Activated B cell treated with CpG ODN at 0.5 μM for 24 hours (primary cell): ENCODE results near the gene CHST5. TPM values are rescaled to one million over a fixed set of nuclear protein-coding genes. Genes with fewer than 3 reads are reported as not detected.
A peak's percentile ranks its signal among the peaks of the same experiment; 100 is the strongest.

Experiments
- ATAC-seq: fragments of 200-7000 bp; cut with Tn5 transposase; one replicate; pipeline ENCODE4 v1.10.0; 2021; ENCODE audit warnings: low read depth, mild to moderate bottlenecking, moderate library complexity
- CTCF ChIA-PET: fragments of 350-600 bp; sonication (Branson Sonifier 250); formaldehyde crosslinking; loops from one replicate; lab custom pipeline; 2021; ENCODE audit warnings: antibody characterized with exemption; lab: Charles Lee
- POLR2A ChIA-PET: fragments of 350-600 bp; sonication (Branson Sonifier 250); formaldehyde crosslinking; loops from one replicate; lab custom pipeline; 2021; ENCODE audit warnings: antibody characterized with exemption; lab: Charles Lee
- DNase-seq: peaks from one replicate; pipeline ENCODE4 v3.0.0; 2022
- H3K27ac Mint-ChIP-seq: one replicate; pipeline ENCODE4 v1.8.0; 2020; ENCODE audit warnings: mixed read lengths
- H3K27me3 Mint-ChIP-seq: one replicate; pipeline ENCODE4 v1.8.0; 2021; ENCODE audit warnings: mixed read lengths
- H3K36me3 Mint-ChIP-seq: one replicate; pipeline ENCODE4 v1.8.0; 2021; ENCODE audit warnings: low read depth, mixed read lengths
- H3K4me1 Mint-ChIP-seq: one replicate; pipeline ENCODE4 v1.8.0; 2021; ENCODE audit warnings: mixed read lengths
- H3K4me3 Mint-ChIP-seq: one replicate; pipeline ENCODE4 v1.8.0; 2020; ENCODE audit warnings: mild to moderate bottlenecking, mixed read lengths
- H3K9me3 Mint-ChIP-seq: one replicate; pipeline ENCODE4 v1.8.0; 2020; ENCODE audit warnings: mixed read lengths
- CTCF ChIP-seq: fragments of 200-600 bp; IDR thresholded peaks from one replicate; pipeline ENCODE4 v1.8.0; 2022; ENCODE audit warnings: antibody characterized with exemption, mild to moderate bottlenecking
- intact Hi-C: fragments of 100-400 bp; cut with micrococcal nuclease; formaldehyde crosslinking; loops from one replicate; pipeline ENCODE4 v1.15.1; 2024
- total RNA-seq: library from RNA; stranded (reverse); gene quantifications from 2 replicates; pipeline ENCODE4 v1.2.3, GENCODE V29; 2022

Gene CHST5
- total RNA-seq: 0.11 TPM in 1 of 2 replicates, not detected in the other

- no peak for ATAC-seq
These were observed at the start of gene CHST5 for GRCh38 chr16:75535901-75536300. Gene CHST5 (minus strand): TSS chr16:75536108. CDS start chr16:75530384, 5,724 bp downstream.

DNA sequence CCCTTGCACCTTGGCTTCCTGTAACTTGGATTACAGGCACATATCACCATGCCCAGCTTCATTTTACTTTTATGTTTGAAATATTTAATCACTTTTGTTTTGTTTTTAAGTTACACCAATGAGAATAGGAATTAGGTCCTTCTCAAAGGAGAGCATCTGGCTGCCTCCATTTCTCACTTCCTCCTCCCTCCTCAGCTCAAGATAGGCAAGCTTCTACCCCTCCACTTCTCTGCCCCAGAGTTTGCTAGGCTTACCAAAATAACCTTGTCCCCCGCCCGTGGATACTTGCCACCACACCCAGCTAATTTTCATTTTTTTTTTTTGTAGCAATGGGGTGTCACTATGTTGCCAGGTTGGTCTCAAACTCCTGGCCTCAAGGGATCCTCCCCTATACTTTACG lies 48.2 kb upstream of the CHST5 start:
- H3K27ac Mint-ChIP-seq: peak overlapping the region; percentile 65

More at GRCh38 chr16:75535901-75536300, at the start of gene CHST5:
- no peak within 1 kb of the TSS for H3K4me3 Mint-ChIP-seq
- intact Hi-C loops: no loop called here
- no peak within 1 kb of the TSS for H3K27ac Mint-ChIP-seq
- no peak for DNase-seq
- no peak for TF ChIP-seq CTCF
- ChIA-PET CTCF (no interaction called here), POLR2A (interaction anchor here (0.7 to 1.2 kb wide), 2 partner anchors 19 kb away, joined by 3 to 6 read pairs; no protein-coding TSS in a partner anchor)
- H3K9me3 Mint-ChIP-seq: no peaks in the 10 kb centered on the region
- H3K27me3 Mint-ChIP-seq: peaks cover 5% of the 10 kb centered on the region
- H3K36me3 Mint-ChIP-seq: no peaks in the 10 kb centered on the region
- H3K4me1 Mint-ChIP-seq: no peaks in the 10 kb centered on the region

DNA sequence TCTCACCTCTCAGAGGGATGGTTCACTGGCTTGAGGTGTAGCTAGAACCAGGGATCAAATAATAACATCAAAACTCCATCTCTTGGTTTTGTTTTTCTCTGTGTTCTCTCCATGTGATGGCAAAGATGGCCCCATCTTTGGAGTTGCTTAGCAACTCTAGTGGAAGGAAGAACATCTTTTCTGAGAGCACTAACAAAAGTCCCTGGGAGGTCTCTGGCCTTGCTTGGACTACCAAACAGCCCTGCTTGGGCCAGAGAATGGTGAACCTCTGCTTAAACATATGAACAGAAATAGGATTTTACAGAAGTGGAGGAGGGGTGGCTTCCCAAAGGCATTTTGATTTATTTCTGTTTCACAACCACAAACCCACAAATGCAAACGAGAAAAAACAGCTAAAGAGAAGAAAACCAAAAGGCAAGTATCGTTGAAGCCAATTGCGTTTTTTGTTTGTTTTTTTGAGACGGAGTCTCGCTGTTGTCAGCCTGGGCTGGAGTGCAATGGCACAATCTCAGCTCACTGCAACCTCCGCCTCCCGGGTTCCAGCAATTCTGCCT lies 43.5 kb upstream of the CHST5 start:
- DNase-seq: no peak
- TF ChIP-seq CTCF: no peak
- Mint-ChIP-seq H3K9me3 (no peaks in the 10 kb centered on the region), H3K4me1 (peaks cover 56% of the 10 kb centered on the region), H3K4me3 (peak overlapping the region; percentile 15), H3K36me3 (peaks cover 57% of the 10 kb centered on the region), H3K27me3 (no peaks in the 10 kb centered on the region), H3K27ac (peak overlapping the region; percentile 37)
- CTCF ChIA-PET: interaction anchor here (1.0 kb wide), 1 partner anchor 107 kb away, joined by 3 read pairs; no protein-coding TSS in a partner anchor
- intact Hi-C loops: no loop called here
- no peak for ATAC-seq
- POLR2A ChIA-PET: interaction anchor here (0.6 to 1.0 kb wide), 2 partner anchors 20 to 70 kb away, joined by 3 to 11 read pairs; no protein-coding TSS in a partner anchor

More for the DNA sequence above, 48.2 kb upstream of the CHST5 start:
- no peaks in the 10 kb centered on the region for H3K27me3 Mint-ChIP-seq
- intact Hi-C loops: loop anchor here (1.0 to 2.0 kb wide), 2 partner anchors 13 to 28 kb away; partner anchors contain the start of gene TMEM231
- ATAC-seq (peak; percentile 91), DNase-seq (no peak)
- peaks cover 18% of the 10 kb centered on the region for H3K36me3 Mint-ChIP-seq
- H3K4me1 Mint-ChIP-seq: peaks cover 54% of the 10 kb centered on the region
- CTCF ChIA-PET: interaction anchor here (0.7 kb wide), 1 partner anchor 32 kb away, joined by 4 read pairs; no protein-coding TSS in a partner anchor
- POLR2A ChIA-PET: interaction anchor here (0.9 to 1.1 kb wide), 3 partner anchors 11 to 66 kb away, joined by 4 to 5 read pairs (median 4); partner anchors contain the start of gene ADAT1
- H3K9me3 Mint-ChIP-seq: no peaks in the 10 kb centered on the region
- no peak for TF ChIP-seq CTCF
- H3K4me3 Mint-ChIP-seq: peak overlapping the region; percentile 19

- DNase-seq: no peak
- H3K4me1 Mint-ChIP-seq: peaks cover 54% of the 10 kb centered on the region
- POLR2A ChIA-PET: no interaction called here
- no peak for ATAC-seq
- no peaks in the 10 kb centered on the region for H3K27me3 Mint-ChIP-seq
- no peaks in the 10 kb centered on the region for H3K9me3 Mint-ChIP-seq
- TF ChIP-seq CTCF: no peak
- H3K27ac Mint-ChIP-seq: no peak overlapping the region
- no peak overlapping the region for H3K4me3 Mint-ChIP-seq
- peaks cover 64% of the 10 kb centered on the region for H3K36me3 Mint-ChIP-seq
- intact Hi-C loops: no loop called here
- CTCF ChIA-PET: interaction anchor here (1.0 kb wide), 1 partner anchor 106 kb away, joined by 3 read pairs; no protein-coding TSS in a partner anchor
These were observed 42.8 kb upstream of the CHST5 start for GRCh38 chr16:75578725-75579124.

GRCh38 chr16:75578212-75578611 lies 42.3 kb upstream of the CHST5 start:
- DNase-seq: no peak
- peaks cover 53% of the 10 kb centered on the region for H3K4me1 Mint-ChIP-seq
- CTCF ChIA-PET: no interaction called here

More at GRCh38 chr16:75578212-75578611, 42.3 kb upstream of the CHST5 start:
- H3K36me3 Mint-ChIP-seq: peaks cover 69% of the 10 kb centered on the region
- POLR2A ChIA-PET: no interaction called here
- no peak for ATAC-seq
- no peak overlapping the region for H3K27ac Mint-ChIP-seq
- intact Hi-C loops: no loop called here
- H3K27me3 Mint-ChIP-seq: no peaks in the 10 kb centered on the region
- TF ChIP-seq CTCF: no peak
- no peak overlapping the region for H3K4me3 Mint-ChIP-seq
- no peaks in the 10 kb centered on the region for H3K9me3 Mint-ChIP-seq
